Pulmonary artery endothelial cell (primary cell): ENCODE results near the gene ECD. TPM values are rescaled to one million over a fixed set of nuclear protein-coding genes. Genes with fewer than 3 reads are reported as not detected.

Experiments used
- DNase-seq: peaks from one replicate; pipeline ENCODE4 v3.0.0-alpha.2; 2011; ENCODE audit warnings: low read depth, low spot score
- total RNA-seq: library from RNA; depleted of rRNA; stranded (reverse); fragments of >200 nt; gene quantifications from 2 replicates; pipeline ENCODE4 v1.2.3, GENCODE V29; 2014

The ECD gene
- 29.9 and 33.3 TPM in 2 replicates for total RNA-seq

- DNase-seq, result peak; percentile 90
Observed at GRCh38 chr10:73167783-73168464, at the start of gene ECD, which contains the start of gene FAM149B1. Gene ECD, minus strand, starts transcription at chr10:73168008. Its CDS starts 4,071 bp downstream, at chr10:73163937. Gene FAM149B1, plus strand, starts transcription at chr10:73168119. Its CDS starts 221 bp downstream, at chr10:73168340.

GRCh38 chr10:73215749-73216148 lies 47.9 kb upstream of the ECD start:
- DNase-seq, result no peak

DNA sequence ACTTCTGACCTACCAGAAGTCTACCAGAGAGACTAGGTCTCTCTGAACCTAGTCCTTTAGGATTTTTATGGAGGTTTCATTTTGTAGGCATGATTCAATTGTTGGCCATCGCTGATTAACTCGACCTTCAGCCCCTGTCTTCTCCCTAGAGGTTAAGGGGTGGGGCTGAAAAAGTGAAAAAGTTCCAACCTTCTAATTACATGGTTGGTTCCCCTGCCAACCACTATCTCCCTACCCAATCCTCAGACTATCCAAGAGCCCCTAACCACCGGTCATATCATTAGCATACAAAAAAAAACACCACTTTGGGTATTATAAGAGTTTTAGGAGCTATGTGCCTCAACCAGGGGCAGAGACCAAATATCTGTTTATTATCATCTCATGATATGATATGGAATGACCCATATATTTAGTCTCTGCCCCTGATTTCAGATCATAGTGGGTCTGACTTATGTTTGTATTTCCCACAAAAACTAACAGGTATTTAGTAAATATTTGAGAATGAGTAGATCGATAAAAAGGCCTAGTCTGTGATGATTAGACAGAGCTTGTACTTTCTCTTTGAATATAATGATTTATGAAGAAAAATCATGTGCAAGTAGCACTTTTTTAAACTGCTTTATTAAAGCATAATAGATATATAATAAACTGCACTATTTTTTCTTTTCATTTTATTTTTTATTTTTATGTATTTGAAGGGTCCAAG lies 43.5 kb upstream of the ECD start:
- no peak for DNase-seq

DNA sequence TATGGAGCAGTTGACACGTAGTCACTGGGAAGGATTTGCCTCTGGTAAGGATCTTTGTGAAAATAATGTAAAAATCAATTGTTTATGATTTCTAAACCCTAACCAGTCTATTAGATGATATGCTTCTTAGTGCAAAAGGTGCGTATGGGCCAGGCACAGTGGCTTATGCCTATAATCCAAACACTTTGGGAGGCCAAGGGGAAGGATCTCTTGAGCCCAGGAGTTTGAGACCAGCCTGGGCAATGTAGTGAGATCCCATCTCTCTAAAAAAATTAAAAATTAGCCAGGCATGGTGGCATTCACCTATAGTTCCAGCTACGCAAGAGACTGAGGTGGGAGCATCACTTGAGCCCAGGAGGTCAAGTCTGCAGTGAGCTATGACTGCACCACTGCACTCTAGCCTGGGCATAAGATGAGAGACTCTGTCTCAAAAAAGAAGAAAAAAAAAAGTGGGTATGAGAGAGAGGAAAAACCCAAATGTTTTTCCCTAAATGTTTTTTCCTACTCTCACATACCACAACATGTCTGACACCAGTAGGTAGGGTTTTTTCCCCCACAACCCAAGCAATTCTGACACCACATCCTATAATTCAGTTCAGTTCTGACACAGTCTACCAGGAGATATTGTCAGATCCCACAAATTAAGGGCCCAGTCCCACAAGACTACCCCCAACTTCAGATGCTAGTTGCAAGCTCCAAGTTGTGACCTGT lies 42.7 kb upstream of the ECD start:
- DNase-seq, result no peak

GRCh38 chr10:73209705-73210104 lies 41.9 kb upstream of the ECD start:
- DNase-seq, result peak; percentile 30

GRCh38 chr10:73207883-73208282 lies 40.1 kb upstream of the ECD start:
- DNase-seq, result no peak

DNA sequence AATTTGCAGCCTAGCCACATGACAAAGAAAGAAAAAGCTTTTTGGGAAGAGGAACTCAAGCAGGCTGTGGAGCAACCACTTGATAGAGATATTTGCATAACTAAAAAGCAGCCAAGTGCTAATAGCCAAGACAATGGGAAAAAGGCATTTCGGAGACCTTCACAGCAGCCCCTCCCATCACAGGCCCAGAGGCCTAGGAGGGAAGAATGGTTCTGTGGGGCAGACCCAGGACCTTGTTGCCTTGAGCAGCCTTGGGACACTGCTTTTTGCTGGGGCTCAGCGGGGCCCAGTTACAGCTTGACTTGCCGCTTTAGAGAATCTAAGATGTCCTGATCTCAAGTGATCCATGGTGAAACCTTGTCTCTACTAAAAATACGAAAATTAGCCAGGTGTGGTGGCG lies 38.6 kb upstream of the ECD start:
- DNase-seq, result no peak

DNA sequence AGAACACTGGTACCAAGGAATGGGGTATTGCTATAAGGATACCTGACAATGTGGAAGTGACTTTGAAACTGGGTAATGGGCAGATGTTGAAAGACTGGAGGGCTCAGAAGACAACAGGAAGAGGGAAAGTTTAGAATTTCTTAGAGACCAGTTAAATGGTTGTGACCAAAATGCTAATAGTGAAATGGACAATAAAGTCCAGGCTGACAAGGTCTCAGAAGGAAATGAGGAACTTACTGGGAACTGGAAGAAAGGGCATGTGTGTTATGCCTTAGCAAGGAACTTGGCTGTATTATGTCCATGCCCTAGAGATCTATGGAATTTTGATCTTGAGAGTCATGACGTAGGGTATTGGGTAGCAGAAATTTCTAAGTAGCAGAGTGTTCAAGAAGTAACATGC lies 38.1 kb upstream of the ECD start:
- DNase-seq, result no peak

- no peak for DNase-seq
Observed at GRCh38 chr10:73205081-73205480, 37.3 kb upstream of the ECD start.

DNA sequence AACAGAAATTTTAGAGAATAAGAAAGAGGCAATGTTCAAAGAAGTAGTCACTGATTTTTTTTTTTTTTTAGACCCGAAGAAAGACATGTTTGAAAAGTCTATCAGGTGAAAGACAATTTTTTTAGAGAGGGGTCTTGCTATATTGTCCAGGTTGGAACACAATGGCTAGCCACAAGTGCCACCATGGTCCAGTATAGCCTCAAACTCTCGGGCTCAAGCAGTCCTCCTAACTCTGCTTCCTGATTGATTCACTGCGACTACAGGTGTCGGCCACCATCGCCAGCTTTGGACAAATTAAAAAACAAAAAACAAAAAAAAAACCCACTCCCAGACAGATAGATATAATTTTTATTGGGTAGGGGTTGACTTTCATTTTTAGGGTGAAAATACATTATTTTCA lies 22.4 kb upstream of the ECD start:
- DNase-seq, result no peak

- DNase-seq, result no peak
Observed at GRCh38 chr10:73186266-73186665, 18.5 kb upstream of the ECD start.

GRCh38 chr10:73183667-73184281 lies 16.0 kb upstream of the ECD start:
- peak; percentile 84 for DNase-seq

GRCh38 chr10:73182568-73182967 lies 14.8 kb upstream of the ECD start:
- DNase-seq, result no peak

DNA sequence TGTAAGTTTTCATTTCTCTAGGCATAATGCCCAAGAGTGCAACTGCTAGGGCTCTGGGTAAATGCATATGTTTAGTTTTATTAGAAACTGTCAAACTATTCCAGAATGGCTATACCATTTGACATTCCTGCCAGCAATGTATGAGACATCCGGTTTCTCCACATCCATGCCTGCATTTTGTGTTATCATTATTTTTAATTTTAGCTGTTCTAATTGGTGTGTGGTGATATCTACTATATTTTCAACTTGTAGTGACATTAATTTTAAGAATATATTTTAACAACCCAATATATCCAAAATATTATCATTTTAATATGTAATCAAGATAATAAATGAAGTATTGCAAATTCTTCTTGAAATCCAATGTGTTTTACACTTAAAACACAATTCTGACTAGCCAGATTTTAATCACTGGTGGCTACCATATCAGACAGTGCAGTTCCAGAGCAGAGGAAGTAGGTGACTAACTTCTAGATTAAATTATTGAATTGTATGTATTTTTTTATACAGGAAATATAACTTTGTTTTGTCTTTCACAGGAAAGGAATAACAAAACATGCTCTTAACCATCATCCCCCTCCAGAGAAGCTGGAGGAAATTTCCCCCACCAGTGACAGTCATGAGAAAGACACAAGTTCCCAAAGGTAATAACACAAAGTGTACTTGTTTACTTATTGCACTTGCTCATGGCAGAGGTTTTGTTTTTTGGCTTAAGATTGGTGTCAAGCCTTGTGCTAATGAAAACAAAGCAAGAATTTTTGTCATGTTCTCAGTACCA lies 6.5 kb upstream of the ECD start:
- DNase-seq, result no peak

- no peak for DNase-seq
Observed at GRCh38 chr10:73172867-73173266, 5.1 kb upstream of the ECD start.

- no peak for DNase-seq
Observed at GRCh38 chr10:73169320-73169719, 1.5 kb upstream of the ECD start.

DNA sequence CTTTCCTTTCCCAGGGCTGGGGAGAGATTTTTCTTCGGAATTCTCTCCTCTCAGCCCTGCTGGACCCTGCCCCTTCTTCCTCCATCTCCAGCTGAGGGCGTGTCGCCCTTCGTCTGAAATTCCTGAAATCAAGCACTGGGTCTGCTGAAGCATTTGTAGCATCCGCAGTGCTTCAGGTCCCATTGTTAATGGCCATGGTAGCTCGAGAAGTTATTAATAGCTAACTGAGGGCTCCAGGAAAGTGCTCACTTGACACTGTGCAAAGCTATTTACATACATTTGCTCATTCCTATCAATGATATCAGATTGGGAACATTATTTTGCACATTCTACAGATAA lies 626 bp upstream of the ECD start:
- DNase-seq, result no peak

- DNase-seq, result no peak
Observed at GRCh38 chr10:73167458-73167782, 388 bp downstream of the ECD start.

- DNase-seq, result no peak
Observed at GRCh38 chr10:73166972-73167371, 836 bp downstream of the ECD start.

- no peak for DNase-seq
Observed at GRCh38 chr10:73163096-73163495, 4.7 kb downstream of the ECD start.

DNA sequence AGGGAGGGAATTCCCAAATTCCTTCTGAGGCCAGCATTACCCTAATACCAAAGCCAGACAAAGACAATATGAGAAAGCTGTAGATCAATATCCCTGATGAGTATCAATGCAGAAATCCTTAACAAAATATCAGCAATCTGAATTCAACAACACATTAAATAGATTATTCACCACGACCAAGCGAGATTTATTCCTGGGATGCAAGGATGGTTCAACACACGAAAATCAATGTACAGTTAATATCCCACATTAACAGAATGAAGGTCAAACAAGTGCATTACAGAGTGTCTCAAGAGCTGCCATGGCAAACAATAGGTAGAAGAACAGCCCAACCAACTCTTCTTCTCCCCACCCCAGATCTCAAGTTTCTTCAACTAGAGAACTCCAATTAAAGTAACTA lies 6.1 kb downstream of the ECD start:
- DNase-seq, result no peak

- DNase-seq, result no peak
Observed at GRCh38 chr10:73161079-73161478, 6.7 kb downstream of the ECD start.
